ENCODE measurements around the gene PIP4K2B.

PIP4K2B gene

GRCh38 chr17:38777641-38778250 is 21.6 kb downstream of the PIP4K2B start:
- no peak for DNase-seq

GRCh38 chr17:38773258-38773657 is 26.1 kb downstream of the PIP4K2B start:
- no peak for DNase-seq

GRCh38 chr17:38768417-38768816 is 30.9 kb downstream of the PIP4K2B start:
- no peak for DNase-seq

- no peak for DNase-seq
These were observed 33.0 kb downstream of the PIP4K2B start for GRCh38 chr17:38766341-38766740.

- DNase-seq: no peak
These were observed 37.1 kb downstream of the PIP4K2B start for GRCh38 chr17:38762231-38762630.

GRCh38 chr17:38761612-38762011 is 37.7 kb downstream of the PIP4K2B start:
- DNase-seq: peak in 1 of 2 donors; percentile 28

- DNase-seq: no peak
These were observed 46.3 kb downstream of the PIP4K2B start for GRCh38 chr17:38753071-38753506.

- DNase-seq: peak; percentile 94 to 96
These were observed 46.9 kb downstream of the PIP4K2B start, which contains the start of gene PSMB3 for GRCh38 chr17:38752308-38753070. Gene PSMB3 (plus strand): TSS chr17:38752741. CDS start chr17:38752827, 86 bp downstream.

- DNase-seq: peak; percentile 72 to 81
These were observed 47.5 kb downstream of the PIP4K2B start for GRCh38 chr17:38751808-38752307.

- no peak for DNase-seq
These were observed 48.1 kb downstream of the PIP4K2B start for GRCh38 chr17:38751144-38751807.

- DNase-seq: no peak
These were observed 48.8 kb downstream of the PIP4K2B start for GRCh38 chr17:38750312-38751121.

GRCh38 chr17:38750044-38750311 is 49.4 kb downstream of the PIP4K2B start:
- no peak for DNase-seq

- no peak for DNase-seq
These were observed 49.9 kb downstream of the PIP4K2B start for GRCh38 chr17:38749223-38750043.

- DNase-seq: no peak
These were observed 50.5 kb downstream of the PIP4K2B start for GRCh38 chr17:38748892-38749222.

GRCh38 chr17:38748149-38748891 is 51.0 kb downstream of the PIP4K2B start, which contains the start of gene PCGF2:
Gene PCGF2 (minus strand): TSS chr17:38748336. CDS start chr17:38740402, 7,934 bp downstream.
- DNase-seq: no peak

GRCh38 chr17:38747463-38748148 is 51.8 kb downstream of the PIP4K2B start:
- DNase-seq: no peak

- DNase-seq: no peak
These were observed 52.4 kb downstream of the PIP4K2B start for GRCh38 chr17:38746849-38747462.

GRCh38 chr17:38746004-38746848 is 53.1 kb downstream of the PIP4K2B start:
- no peak for DNase-seq

- DNase-seq: no peak
These were observed 53.8 kb downstream of the PIP4K2B start for GRCh38 chr17:38745545-38745944.
